SKM-1 treated with dmso at 0.1 percent for 144 hours (cell line): Measurements from ENCODE around the gene INSRR.

Experiments used
- DNase-seq: peaks from one replicate; lab custom pipeline; 2025; ENCODE audit not compliant: unreplicated experiment; lab: John Stamatoyannopoulos, UW

Gene INSRR

DNA sequence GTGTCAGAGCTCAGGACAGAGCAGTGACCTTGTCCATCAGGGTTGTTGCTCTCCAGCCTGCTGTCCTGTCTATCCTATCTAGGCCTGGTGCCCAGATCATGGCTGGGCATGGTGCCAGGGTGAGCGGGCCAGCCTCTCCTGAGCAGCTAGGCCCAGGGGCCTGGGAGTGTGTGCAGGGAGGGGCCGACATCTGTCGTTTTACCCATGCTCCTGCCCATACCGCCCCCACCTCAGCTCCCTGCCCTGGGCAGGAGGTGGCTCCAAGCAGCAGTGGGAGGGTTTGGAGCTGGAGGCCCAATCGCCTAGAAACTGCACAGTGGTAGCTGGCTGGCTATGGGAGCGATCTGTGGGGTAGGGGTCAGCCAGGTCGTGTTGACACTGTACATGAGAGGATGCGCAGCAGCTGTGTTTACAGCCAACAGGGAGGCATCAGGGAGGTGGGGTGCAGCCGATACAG, 6.5 kb downstream of the INSRR start:
- DNase-seq = no peak

DNA sequence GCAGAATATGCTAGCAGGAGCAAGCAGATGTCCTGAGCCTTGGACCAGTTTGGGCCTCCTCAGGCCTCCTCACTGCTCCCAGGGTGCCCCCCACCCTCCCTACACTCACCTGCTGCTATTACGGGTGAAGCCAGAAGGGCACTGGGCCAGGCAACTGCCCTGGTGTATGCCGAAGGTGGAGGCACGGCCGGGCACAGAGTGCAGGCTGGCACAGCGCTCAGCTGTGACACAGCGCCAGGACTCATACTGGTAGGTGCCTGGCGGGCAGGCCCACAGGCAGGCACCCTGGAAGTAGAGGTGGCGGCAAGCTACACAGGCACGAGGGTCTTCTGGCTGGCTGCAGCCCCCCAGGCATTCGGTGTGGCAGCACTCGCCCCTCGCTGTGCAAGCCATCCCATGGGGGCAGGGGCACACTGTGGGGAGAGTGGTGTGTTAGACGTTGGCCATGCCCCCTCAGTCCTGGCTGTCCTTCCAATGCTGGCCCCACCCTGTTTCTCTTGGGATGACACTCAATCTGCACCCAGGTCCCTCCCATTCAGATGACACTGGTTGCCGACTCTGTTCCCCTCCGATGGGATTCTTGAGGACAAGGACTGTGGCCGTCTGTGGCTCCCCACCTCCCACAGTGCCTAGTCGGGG, 7.0 kb downstream of the INSRR start:
- DNase-seq = no peak

DNA sequence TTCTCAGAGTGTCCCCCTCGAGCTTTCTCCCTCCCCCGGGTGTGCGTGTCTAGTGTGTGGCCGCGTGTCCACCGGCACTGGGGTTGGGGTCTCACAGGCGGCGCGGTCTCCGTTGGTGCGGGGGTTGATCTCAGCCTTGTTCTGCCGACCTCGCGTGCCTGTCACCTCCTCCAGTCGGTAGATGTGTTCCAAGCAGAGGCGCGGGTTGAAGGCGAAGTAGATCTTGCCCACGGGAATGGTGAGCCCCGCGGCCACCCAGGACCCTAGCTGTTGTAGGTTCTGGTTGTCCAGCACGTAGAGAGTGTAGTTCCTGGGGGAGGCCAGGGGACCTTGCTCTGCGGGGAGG, 9.8 kb downstream of the INSRR start:
- DNase-seq = no peak

DNA sequence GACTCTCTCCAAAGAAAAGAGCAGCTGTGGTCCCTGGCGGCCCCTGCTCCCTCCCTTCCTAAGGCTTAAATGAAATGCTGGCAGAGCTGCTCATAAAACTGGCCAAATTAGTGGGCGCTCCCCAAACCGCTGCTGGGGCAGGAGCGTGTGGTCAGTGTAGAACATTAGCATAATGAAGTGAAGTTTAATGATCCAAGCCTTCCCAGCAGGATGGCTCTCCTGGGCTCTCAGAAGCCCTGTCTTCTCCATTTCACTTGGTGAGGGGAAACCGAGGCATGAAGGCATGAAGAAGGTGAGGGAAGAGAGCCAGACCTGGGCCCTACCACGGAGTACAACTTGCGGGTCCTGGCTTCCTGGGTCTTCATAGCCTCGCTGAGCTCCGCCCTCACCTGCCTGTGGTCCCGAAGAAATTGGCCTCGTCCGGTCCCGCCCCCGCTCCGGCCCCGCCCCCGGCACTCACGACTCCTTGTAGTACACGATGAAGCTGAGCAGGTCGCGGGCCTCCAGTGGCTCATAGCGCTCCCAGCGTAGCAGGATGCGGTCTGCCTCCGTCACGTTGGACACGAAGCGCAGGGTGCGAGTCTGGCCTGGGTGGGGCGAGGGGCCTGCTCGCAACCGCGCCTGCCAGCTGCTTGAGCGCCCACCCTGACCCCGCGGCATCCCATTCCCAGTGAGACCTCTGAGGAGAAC, 10.3 kb downstream of the INSRR start:
- DNase-seq = no peak

DNA sequence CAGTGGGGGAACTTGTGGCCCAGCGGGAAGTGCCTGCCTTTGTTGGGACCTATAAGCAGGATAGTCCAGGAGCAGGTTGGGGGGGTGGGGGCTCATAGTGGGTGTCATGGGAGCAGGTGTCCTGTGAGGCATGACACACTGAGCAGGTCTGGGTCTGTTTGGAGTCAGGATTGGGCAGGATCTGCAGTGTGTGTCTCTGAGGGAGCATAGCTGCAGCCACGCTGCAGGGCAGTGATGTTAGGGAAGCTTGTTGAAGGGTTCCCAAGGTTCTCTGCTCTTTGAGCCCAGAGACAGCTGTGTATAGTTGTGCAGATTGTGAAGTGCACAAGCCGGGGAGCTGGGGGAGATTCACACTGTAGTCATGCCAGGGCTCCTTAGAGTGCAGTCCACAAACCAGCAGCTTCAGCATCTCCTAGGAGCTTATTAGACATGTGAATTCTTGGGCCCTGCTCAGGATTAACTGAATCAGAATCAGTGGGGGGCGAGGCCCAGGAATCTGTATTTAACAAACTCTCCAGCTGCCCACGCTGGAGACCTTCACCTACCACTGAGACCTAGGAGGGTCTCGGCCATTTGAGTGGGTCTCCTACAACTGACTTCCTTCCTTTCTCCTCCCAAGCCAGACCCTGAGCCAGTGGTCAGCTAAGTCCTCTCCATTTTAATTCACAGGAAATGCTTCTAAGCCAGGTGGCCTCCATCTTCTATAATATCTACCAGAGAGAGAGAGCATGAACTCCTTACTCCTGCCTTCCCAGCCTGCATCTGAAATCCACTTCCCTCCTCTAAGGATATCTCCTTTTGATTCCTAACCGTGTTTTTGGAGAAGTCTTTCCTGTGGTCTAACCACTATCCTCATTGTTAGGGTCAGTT, 11.1 kb downstream of the INSRR start:
- DNase-seq = no peak

DNA sequence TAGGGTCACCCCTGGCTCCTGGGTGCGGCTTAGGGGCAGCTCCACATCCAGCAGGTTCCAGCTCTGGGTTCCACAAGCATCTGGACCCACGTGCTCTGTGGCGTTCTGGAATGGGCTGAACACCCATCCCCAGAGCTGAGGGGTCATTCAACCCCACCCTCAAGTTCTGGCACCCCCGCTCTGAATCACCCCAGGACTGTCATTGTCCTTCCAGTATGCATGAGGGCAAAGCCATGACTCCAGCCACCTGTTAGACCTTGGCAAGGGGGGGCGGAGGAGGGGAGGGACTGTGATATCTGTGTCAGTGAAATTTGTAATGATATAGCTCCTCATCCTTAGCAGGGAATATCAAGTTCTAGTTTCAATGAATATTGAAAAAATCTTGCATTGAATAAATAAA, 12.3 kb downstream of the INSRR start:
- no peak for DNase-seq

DNA sequence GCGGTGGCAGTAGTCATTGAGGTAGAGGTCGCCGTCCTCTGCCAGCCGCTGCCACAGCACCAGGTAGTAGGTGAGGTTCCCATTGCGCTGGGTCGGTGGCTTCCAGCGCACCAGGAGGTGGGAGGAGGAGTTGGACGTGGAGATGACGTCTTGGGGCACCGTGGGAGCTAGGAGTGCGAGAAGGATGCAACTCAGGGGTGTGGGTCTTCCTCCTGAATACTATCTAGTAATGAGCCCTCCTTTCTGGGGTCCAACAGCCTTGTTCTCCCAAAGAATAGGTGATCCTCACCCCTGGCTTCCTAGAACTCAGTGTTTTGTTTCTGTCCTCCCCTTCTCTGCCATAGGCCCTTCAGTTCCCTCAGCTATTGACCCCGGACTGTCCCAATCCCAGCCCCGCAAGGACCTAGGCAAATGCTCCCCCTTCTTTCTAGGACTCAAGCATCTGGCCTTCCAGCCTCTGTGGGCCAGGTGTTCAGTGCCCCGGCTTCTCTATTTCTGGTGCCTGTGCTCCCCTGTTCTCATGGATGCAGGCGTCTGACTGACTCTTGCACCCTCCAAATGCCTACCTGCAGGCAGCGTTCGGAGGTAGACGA, 12.9 kb downstream of the INSRR start:
- no peak for DNase-seq

DNA sequence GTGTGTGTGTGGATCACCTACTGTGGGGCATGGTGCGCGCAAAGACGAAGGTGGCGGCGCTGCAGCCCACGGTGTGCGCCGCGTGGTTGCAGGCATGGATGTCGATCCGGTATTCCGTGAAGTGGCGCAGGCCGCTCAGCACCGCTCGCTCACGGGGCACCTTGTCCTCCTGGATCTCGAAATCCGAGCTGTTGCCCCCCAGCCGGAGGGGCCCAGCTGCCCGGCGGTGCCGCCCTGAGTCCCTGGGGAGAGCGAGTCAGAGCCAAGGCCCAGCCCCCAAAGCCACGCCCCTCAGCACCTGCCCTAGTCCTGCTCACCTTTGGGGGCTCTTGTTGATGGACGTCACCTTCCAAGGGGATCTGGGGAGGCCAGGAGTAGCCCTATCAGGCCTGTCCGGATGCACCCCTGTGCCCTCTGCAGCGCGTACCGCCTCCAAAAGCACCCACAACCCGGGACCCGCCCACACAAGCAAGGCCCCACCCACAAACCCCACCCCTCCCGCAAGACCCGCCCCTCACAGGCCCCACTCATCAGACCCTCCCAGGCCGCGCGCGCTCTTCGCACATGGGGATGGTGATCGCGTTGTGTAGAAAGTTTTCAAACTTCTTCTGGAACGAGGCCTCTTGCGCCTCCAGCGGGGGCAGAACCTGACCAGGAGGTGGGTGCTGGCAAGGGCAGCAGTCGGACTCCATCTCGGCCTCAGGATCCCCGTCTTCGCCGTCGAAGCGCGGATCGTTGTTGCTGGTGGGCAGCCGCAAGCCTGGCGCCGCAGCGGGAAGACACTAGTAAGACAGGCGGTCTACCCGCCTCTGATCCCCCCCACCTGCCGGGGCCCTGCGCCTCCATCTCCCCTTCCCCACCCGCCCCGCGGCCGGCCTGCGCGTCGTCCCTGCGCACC, 13.6 kb downstream of the INSRR start:
- no peak for DNase-seq

DNA sequence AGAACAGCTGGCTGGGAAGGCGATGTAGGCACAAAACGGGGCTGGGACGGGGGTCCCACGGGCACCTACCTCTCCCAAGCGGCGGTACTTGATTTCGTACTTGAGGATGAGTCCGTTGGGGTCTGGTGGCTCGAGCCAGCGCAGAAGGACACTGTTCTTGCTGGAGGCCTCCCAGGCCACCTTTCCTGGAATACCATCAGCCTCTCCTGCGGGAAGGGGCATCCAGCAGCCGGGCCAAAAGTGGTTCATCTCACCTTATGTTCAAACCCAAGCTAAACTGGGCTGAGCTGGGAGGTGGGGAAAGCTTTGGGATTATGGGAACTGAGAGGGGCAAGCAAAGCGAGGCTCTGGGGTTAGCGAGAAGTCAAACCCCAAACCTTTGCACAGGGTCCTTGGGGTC, 14.3 kb downstream of the INSRR start:
- DNase-seq = no peak

DNA sequence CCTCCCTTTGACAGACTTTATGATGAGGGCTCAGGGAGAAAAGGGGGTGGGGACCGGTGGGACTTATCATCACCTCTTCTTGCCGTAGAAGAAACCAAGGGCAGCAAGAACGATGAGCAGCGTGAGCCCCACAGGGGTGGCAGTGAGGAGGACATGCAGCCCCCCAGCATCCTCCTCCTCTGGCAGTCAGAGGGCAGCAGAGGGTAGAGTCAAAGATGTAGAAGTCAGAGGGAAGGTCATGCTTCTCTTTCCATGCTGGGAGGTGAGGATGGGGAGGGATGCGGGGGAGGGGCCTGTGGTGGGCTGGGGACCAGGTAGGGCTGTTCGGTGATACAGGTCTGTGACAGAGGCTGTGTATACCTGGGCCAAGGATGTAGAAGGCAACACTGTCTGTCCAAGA, 14.8 kb downstream of the INSRR start:
- no peak for DNase-seq

DNA sequence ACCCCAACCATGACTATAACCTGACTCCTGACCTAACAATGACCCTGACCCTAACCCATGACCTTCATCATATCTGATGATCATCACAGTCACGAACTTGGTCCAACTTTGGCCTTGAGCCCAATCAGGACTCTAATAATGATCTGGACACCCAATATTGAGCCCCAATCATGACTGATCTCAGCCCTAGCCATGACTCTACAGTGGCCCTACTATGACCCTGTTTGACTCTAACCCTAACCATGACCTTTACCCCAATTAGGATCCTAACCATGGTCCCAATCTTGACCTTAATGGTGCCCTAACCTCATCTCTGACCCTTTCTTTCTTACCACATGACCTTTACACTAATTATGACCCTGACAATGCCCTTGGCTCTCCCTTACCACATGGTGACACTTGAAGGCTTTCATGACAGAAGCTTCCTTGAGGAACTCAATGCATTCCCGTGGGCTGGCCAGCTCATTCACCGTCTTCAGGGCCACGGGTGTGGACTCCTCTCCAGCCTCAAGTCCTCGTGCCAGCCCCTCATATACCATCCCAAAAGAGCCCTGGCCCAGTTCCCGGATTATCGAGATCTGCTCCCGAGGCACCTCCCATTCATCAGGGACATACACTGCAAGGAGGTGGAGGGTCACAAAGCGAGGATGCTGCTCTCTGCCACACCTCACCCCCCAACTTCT, 16.2 kb downstream of the INSRR start:
- DNase-seq = no peak

DNA sequence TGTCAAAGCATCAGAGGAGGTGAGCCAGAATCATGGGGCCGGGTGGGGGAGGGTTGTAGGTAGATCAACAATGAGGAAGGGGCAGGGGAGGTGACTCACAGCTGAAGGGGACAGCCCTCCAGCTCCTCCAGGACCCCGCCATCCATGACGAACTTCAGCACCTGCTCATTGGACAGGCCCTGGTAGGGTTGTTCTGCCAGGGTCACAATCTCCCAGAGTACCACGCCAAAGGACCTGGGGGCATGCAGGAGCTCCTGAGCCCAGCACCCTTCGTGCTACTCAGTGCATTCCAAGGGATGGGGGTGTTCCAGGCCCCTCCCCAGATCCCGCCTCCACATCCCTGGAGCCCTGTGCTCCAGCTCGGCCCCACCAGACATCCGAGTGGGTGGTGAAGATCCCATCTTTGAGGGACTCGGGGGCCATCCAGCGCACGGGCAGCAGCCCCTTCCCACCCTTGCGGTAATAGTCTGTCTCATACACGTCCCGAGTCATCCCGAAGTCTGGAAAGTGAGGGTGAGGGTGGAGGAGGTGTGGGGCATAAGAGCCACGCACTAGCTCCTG, 17.5 kb downstream of the INSRR start:
- DNase-seq = no peak

DNA sequence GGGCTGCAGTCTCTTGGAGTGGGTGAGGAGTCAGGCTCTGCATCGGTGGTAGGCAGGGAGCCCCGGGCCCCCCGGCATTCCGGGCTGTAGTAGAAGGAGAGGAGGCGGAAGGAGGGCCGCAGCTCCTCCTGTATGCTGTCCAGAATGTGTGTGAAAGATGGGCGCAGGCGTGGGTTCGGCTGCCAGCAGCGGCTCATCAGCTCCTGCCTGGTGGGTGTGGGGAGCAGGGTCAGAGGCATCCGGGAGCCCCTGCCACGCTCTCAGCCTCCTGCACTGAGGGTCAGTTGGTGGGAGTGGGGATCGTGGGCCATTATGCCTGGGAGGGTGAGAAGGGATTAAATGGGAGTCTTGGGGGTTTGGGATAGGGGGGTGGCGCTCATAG, 18.0 kb downstream of the INSRR start:
- no peak for DNase-seq

DNA sequence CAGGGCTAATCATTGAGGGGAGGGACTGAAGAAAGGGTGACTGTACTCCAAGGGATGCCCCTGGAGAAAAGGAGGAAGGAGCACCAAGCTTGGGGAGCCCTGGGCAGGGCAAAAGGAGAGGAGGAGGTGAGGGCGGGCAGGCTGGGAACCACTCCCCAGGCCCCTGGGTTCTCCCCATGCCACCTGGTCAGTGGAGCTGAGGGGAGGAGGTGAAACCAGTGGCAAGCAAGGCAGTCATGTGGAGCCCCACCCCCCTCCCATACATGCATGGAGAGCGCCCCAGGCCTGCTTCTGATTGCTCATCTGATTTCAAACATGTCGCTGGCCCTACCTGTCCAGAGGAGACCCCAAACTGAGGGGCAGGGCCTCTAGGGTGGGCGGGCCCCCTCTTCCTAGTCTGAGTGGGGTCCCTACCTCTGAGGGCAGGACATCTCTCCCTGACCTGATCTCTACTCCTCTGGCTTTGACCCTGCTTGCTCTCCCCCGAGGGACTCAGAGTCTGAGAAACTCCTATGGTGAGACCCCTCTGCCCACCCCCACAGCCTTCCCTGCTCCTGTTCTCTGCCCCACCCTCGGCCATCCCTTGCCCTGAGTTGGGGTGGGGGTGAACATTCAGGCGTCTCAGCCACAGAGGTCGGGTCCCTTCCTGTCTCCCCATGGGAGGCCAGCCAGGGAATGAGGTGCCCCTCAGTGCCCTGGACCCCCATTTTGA, 18.6 kb downstream of the INSRR start:
- no peak for DNase-seq

DNA sequence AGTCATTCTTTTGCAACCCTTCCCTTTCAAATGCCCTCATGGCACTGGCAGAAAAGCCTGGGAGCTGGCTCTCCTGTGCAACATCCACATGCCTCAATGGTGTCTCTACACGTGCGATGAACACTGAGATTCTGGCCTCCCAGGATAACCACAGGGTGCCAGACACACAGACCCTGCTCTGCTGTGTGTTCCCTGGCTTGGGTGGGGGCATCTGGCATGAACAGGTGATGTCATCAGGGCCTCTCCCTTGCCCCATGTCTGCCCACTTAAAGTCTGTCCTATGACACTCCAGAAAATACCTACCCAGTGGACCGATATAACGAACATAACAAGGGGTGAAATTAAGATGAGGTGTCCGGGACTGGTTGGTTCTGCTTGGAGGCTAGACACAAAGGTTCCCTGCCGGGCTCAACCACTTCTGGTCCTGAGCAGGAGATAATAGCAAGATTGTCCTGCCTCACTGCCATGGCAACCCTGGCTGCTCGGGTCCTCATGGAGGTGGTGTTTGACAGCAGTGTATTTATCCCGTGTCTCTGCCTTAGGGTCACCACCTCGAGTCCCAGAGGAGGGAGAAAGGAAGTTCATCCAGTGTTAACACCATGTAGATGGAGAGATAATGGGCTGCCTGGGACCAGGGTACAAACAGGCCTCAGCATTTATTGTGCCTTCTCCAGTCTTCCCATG, 19.3 kb downstream of the INSRR start:
- DNase-seq = no peak

DNA sequence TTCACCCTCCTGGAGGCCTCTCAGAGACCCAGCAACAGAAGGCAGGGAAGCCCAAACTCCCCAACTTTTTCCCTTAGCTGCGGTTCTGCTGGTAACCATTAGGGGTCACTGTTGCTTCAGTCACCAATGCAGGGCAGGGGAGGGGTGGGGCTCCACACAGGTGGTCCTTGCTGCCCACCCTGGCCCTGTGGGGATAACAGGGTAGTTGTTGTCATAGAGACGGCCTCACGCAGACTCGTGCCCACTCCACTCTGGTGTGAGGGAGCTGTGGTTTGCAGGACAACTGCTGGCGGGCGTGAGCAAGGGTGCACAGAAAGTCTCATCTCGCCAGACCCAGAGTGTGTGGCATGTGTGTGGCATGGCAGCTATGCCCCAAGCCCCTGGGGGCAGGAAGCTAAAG, 19.9 kb downstream of the INSRR start:
- no peak for DNase-seq

DNA sequence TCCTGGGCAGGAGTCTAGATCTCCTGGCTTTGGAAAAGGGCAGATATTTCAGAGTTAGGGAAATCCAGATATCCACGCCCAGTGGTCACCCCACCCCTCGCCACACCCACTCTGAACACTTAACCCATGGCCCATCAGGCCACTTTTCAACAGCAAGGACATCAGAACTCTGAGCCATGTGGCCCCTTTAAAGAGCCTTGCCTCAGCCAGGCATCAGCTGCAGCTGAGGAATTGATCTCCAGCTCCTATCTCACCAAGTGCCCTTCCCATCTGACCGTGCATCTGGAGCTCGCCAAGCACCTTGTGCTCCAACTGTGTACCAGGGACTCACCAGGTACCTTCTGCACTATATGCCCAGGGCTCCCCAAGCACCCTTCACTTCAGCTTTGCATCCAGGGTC, 22.0 kb downstream of the INSRR start:
- DNase-seq = no peak

DNA sequence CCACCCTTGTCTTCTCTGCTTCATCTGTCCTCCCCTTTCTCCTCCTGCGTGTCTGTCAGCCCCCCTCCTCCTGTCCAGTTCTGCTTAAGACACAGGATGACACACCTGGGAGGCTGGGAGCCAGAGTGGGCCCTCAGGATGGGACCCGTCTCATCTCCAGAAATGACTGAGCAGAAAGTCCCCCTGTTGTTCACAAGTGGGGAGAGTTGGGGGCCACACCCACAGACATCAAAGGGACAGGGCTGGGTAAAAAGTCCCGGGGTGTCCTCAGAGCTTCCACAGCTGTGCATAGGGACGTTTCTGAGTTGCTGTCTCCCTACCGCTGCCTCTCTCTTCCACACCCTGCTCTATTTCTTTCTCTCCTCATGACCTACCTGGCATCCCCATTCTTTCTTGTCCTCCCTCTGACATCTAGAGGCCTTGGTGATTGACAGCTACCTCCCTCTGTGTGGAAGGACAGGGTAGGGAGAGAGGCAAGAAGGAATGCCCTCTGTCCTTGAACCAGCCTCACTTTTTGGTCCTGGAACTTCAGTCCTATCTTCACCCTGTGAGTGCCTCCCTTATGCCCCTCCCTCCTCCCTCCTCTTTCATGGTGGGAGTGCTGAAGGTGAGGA, 22.8 kb downstream of the INSRR start:
- DNase-seq = no peak
